ENCODE measurements around the gene IGSF8.

DNA sequence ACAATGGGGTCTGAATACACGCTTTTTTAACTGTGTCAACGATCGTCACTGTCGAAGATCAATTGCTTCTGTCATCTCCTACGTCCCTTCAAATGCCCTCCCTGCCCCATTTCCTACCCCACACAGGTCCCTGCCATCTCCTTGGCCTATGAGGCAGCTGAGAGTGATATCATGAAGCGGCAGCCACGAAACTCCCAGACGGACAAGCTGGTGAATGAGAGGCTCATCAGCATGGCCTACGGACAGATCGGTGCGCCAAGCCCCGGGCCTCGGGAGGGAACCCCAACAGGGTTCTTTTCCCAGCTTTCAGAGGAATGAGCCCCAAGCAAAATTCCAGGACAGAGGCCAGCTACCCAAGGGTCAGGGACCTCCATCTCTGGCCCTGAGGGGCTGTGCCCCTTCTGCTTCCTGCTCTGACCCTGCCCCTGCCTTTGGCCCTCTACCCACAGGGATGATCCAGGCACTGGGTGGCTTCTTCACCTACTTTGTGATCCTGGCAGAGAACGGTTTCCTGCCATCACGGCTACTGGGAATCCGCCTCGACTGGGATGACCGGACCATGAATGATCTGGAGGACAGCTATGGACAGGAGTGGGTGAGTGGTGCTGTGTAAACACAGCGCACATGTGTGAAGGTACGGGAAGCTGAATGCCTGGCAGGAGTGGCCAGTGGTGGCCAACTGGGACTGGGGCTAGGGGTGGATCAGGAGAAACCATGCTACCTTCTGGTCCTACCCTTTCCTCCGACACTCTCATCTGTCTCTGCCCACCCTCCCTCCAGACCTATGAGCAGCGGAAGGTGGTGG lies 37.9 kb upstream of the IGSF8 start:
- TF ChIP-seq POLR2A (IDR thresholded peaks at IDR 0.05; ENCODE audit: low read depth, low read length) = no peak
- TF ChIP-seq, protein P1, sequence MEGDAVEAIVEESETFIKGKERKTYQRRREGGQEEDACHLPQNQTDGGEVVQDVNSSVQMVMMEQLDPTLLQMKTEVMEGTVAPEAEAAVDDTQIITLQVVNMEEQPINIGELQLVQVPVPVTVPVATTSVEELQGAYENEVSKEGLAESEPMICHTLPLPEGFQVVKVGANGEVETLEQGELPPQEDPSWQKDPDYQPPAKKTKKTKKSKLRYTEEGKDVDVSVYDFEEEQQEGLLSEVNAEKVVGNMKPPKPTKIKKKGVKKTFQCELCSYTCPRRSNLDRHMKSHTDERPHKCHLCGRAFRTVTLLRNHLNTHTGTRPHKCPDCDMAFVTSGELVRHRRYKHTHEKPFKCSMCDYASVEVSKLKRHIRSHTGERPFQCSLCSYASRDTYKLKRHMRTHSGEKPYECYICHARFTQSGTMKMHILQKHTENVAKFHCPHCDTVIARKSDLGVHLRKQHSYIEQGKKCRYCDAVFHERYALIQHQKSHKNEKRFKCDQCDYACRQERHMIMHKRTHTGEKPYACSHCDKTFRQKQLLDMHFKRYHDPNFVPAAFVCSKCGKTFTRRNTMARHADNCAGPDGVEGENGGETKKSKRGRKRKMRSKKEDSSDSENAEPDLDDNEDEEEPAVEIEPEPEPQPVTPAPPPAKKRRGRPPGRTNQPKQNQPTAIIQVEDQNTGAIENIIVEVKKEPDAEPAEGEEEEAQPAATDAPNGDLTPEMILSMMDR (IDR thresholded peaks at IDR 0.05; ENCODE audit: extremely low read depth in 1 of 2, insufficient read depth in 1 of 2, low read depth in 1 of 2, low read length in 2 of 2) = no peak
